HG03108 (cell line): ENCODE results near the gene IARS2.
"Not testable (repeated sequence)": the region's sequence is repeated elsewhere in the genome, so short reads cannot be mapped to it uniquely, and the experiment has no call there.

Experiments
- ATAC-seq: cut with Tn5 transposase; IDR thresholded peaks from one replicate; pipeline ENCODE4 v1.9.1; 2021; ENCODE audit warnings: moderate library complexity; ENCODE audit not compliant: unreplicated experiment

The IARS2 gene

DNA sequence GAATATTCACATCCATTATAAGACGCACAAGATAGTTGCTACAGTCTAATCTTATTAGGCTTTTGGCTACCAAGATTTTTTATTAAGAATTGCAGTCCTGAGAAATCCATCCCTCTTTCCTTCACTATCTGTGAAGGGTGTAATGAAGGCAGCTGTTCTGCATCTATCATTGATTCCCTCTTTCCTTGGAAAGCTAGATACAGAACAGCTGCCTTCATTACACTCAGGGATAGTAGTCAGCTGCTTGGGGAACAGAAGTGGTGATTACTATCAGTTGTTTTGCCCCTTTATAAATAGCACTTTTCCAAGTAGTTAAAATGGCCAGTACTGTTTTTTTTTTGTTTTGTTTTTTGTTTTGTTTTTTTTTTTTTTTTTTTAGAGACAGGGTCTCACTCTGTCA lies 70.2 kb downstream of the IARS2 start:
- no peak for ATAC-seq

- ATAC-seq: no peak
Measured at GRCh38 chr1:220164517-220164916, 70.6 kb downstream of the IARS2 start.

GRCh38 chr1:220166853-220167252 lies 72.9 kb downstream of the IARS2 start:
- ATAC-seq: no peak

- ATAC-seq: not testable (repeated sequence)
Measured at GRCh38 chr1:220169887-220170286, 76.0 kb downstream of the IARS2 start.

DNA sequence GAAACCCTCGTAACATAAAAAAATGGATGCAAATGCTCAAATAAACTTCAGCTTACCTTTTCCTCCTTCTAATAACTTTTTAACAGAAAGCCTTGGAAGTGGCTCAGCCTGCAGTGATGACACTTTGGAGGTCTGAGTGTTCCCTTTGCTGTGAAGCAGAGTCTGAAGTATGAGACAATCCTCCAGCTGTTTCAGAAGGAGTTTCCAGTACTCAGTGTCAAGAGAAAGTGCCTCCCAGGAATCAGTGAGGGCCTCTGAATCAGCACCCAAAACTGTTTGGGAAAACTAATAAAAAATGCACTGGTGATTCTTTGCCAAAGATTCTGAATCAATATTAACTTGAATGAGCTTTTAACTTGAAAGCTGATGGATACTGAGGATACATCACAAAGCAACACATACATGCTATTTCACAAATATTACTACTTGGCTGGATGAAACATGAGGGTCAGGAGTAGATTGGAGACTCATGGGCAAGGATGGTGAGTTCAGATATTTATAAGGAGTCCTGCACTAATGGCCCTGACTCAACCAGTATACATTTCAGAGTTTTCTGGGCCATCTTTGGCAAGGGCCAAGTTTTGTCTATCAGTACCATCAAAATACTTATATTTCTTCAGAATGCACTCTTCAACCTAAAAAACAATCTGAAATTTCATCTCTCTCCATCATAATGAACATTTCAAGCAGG lies 77.0 kb downstream of the IARS2 start:
- ATAC-seq: no peak

- no peak for ATAC-seq
Measured at GRCh38 chr1:220176540-220176939, 82.6 kb downstream of the IARS2 start.

DNA sequence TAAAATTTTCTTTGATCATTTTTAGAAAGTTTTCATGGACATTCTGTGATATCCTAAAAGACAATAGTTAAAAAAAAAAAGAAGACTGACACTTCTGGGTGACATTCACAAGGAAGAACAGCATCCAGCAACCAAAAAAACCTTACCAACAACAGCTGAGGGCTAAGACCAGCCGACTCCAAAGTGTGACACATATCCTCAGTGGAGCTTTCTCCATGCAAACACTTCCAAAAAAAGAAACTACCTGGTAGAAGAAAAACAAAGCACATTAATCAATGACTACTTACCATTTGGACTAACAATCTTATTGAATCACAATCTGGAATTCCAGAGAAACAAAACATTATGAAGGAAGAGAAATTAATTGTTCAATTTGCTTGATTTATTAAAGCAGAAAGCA lies 88.2 kb downstream of the IARS2 start:
- ATAC-seq: no peak

GRCh38 chr1:220182656-220183055 lies 88.7 kb downstream of the IARS2 start:
- no peak for ATAC-seq

DNA sequence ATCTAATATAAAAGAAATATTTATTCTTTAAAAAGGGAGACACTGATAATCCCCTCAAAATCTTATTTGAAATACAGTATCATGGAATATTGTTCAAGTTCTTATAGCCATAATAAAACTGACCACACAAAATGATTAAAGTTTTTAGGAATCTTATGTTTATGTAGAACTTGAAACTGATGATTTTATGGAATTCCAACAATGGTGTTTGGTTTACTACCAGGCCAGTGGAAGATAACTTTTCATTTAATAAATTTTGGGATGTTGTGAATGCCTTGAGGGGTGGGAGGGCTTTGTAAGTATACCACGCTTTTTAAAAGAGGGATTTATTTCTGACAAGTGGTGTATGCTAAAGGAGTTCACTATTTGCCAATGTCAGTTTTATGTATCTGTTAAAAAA lies 90.6 kb downstream of the IARS2 start:
- no peak for ATAC-seq

DNA sequence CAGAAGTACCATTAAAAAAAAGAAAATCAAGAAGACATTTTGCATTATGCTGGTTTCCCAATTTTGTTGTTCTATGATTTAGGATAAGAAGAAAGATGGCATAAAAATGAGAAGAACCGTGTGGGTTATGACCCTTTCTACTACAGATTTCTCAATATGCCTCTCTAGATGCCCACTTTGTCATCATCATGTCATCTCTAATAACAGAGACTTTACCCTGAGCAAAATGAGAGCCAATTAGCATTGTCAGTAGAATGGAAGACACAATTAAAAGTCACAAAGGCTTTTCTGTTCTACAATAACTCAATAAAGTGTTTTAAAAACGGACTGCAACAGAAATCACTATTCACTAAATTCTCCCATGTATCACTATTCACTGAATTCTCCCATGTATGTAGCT lies 92.8 kb downstream of the IARS2 start:
- no peak for ATAC-seq

- no peak for ATAC-seq
Measured at GRCh38 chr1:220188538-220188937, 94.6 kb downstream of the IARS2 start.

DNA sequence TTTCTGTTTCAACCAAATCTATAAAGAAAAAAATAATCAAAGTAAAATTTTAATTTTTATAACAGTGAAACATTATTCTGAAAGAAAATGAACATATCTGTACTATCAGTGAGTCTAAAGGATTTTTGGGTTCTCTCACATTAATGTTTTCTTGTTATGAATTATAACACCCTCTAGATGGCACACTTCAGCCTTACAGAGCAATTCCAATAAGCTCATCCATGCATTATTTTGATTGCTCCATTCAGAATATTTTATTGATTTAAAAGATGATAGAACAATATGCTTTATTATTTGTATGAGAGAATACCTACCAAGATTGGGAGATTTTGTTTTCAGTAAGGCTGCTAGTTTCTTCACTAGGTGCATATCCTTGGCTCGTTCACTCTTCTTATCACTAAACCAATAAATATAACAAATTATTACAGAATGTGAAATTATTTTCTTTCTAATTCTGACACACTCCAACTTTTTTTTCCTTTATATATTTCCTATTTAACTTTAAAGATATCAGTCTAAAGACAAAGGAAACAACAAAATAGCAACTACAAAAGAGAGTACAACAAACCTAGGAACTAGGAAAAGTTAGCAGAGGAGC lies 95.9 kb downstream of the IARS2 start:
- no peak for ATAC-seq

DNA sequence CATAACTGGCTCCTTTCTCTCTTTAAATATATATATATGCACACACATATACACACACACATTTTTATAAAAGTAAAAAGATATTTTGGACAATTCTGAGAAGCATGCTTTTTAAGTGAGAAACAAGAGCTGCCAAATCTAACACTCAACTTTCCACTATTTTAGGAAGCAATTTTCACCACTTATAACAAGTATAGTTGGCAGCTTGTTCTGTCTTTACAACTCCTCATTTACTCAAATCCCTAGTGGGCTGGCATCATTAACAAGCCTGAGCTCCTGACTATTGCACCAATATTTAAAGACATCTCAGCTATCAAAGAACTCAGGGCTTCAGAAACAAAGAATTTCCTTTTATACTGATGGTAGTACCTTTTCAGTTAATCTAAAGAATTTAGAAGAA lies 101.8 kb downstream of the IARS2 start:
- no peak for ATAC-seq
